DMS153 (cell line): ENCODE results near the gene BTBD16.
A peak's percentile ranks its signal among the peaks of the same experiment; 100 is the strongest.

ENCODE experiments used
- DNase-seq: peaks from one replicate; lab custom pipeline; 2025; lab: John Stamatoyannopoulos, UW

The BTBD16 gene

DNA sequence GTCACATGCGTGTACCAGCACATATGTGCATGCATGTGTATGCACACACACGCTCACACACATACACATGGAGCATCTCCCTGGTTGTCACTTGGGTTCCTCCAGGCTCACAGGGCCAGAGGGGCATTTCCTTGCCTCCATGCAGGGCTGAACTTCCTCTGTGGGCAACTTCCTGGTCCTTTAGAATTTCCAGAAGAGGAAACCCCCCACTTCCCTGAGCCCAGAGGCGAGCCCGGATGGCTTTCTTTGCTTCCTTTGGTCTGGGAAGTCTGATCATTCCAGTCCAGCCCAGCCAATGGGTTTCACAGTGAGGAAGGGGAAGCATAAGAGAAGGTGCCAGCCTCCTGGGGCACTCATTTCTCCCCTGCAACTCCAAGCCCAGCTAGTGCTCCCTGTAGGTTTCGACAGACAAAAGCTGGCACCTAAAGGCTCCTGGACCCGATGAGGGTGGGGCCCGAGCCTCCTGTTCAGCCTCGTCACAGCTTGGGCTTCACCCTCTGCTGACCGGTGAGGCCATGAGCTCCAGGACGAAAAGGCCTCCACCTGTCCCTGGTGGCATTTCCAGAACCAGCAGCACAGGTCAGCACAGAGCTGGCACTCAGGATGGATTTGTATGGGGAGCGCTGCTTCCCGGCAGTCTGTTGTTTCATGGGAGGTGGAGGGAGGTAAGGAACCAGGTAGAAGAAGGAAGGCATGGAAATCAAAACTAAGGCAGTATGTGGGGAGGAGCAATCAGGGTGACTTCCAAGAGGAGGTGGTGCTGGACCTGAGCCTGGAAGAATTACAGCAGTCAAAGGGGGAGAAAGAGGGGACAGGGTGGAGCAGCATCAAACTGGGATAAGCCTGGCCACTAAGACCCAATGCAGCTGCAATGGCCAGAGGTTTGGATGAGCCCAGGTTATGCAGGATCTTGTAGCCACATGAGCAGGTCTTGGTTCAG is 23.7 kb downstream of the BTBD16 start:
- no peak for DNase-seq

GRCh38 chr10:122295451-122295809 is 24.3 kb downstream of the BTBD16 start:
- no peak for DNase-seq

DNA sequence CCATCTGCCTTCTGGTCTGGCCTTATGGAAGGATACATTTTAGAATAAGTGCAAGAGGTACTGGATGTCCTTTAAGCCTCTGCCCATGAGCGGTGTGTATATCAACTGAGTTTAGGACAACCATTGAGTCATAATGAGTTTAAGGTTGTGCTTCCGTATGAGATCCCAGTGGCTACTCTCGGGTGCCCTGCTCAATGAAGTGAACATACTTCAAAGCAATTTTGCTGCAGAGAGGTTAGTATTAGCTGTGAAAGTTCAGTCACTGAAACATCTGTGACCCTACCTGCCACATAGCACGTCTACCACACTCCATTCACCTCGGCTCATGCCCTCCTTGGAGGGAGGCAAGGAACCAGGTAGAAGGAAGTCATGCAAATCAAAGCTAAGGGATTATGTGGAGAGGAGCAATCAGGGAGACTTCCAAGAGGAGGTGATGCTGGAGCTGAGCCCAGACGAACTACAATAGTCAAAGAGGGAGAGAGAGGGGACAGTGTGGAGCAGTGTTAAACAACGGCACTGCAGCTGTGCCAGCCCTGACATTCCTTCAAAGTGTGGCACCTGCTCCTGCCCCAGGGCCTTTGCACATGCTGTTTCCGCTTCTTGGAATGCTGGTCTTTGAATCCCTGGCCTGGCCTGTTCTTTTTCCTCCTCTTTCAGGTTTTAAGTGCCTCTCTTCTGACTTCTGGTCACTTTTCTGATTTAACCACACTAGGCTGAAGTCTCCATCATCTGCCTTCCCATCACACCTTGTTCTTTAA is 25.4 kb downstream of the BTBD16 start:
- DNase-seq: no peak

DNA sequence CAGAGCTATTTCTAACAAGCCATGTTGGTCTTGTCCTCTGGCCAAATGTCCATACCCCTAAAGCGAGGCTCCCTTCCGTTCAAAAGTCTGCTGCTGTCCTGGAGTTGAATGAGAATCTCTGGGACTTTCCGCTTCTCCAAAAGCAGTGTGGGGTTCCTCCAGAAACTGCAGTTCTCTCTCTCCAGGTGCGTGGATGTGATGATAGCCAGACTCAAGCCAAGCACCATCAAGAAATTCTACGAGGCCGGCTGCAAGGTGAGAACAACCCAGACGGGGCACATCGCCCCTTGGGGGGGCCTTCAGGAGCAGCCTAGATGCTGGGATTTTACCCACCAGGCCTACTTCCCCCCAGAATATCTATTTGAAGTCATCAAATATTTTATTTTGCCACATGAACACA is 26.5 kb downstream of the BTBD16 start:
- no peak for DNase-seq

- no peak for DNase-seq
These were observed 27.1 kb downstream of the BTBD16 start for GRCh38 chr10:122298206-122298597.

- peak; percentile 69 for DNase-seq
These were observed 27.7 kb downstream of the BTBD16 start for GRCh38 chr10:122298598-122299301.

DNA sequence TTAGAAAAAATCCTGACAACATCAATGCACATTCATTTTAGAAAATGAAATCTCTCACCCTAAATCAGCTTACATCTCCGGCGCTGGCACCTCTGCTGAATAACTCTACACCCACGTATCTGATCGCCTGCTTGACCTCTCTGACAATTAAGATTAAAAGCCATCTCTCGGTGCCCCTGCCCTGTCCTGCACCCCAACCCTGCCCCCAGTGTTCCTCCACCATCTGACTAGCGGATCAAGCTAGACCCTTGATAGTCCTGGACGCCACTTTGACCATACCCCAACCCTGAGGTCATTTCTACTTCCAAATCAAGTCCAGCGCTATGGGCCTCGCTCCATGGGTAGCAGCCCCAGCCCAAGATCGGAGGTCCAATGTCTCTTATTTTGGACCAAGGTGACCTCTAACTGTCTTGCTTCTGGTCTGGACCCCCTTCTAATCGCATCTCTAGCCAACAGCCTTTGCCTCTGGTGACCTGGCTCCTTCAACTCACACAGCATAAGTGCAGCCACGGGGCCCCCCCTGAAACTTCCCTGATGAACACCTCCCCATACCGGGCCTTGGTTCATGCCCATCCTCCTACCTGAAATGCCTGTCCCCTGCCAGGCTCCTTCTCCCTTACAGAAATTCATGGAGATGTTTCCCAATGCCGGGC is 28.5 kb downstream of the BTBD16 start:
- DNase-seq: no peak

DNA sequence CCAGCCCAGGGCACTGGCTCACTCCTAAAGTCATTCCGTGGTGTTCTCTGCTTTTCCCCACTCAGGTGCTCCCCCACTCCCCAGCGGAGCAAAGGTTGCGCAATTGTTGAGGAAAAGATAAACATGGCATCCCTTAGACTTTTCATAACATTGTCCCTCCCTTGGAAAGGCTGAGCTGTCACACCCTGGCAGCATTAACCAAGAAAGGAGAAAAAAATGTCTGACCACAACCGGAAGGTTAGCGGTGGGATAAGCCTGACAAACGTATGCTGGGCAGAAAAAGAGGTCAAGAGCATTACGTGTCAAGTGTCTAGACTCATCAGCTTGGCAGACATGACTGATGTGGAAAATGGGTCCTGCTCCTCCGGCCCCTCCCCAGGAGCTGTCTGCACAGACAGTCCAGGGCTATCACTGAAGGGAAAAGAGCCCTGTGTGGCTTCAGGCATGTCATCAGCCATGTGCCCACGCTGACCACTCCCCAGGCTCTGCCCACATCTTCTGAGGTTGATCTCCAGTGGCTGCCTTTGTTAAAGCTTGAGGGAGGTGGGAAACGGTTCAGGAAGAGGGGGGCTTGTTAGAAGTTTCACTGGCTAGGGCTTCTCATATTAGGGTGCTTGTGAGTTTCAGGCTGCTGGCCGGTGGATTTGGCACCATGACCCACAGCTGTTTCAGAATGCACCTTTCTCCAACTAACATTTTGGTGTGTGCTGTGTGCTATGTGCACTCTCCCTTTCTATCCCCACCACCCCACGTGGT is 30.1 kb downstream of the BTBD16 start:
- no peak for DNase-seq

GRCh38 chr10:122301811-122302115 is 30.7 kb downstream of the BTBD16 start:
- no peak for DNase-seq

DNA sequence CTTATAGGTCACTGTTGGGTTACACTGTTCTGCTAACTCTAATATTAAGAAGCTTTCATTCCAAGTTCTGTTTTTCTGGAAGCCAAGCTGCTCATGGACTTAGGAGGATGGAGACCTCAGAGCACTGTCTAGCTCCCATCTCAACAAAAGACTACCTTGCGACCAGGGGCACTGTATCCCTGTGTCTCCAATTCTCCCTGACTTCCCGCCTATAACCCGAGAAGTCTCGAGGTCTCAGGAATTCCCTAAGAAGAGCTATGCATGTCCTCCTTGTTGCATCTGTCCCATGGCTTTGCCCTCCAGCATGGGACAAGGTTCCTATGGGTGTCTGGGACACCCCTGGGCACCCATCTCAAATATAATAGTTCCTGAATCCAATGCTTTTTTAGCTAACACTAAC is 31.2 kb downstream of the BTBD16 start:
- no peak for DNase-seq

DNA sequence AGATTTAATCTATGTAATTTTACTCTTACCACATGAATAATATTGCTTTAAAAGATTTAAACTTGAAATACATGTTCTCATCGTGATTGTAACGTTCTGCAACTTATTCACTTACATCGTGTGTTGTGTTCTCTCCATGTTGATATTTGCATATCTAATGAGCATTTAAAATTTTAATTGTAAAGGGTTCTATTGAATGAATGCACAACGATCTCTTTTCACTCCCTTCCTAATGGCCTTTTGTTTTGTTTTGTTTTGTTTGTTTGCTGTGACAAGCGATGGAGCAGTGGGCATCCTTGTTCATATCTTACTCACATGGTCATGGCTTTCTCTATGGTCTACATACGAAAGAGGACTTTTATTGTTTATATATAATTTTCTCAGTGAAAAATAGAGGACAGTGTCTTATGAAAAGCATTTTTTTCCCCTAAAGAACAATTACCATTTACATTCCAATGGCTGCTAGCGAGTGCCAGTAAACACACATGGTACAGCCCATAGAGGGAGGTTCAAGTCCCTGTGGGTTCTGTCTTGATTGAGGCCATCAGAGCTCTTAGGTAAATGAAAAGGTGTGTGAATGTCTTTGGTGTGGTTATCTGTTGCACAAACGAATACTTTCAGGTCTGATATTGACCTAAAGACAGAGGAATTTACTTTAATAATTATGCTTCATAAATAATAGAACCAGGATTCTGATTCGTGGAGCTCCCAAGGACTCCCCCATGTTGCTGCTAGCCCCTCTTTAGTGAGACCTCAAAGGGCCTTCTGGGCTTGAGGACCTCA is 32.4 kb downstream of the BTBD16 start:
- no peak for DNase-seq

GRCh38 chr10:122304054-122304579 is 33.0 kb downstream of the BTBD16 start:
- no peak for DNase-seq

- DNase-seq: no peak
These were observed 35.2 kb downstream of the BTBD16 start for GRCh38 chr10:122306282-122306681.

GRCh38 chr10:122306744-122307143 is 35.6 kb downstream of the BTBD16 start:
- no peak for DNase-seq

GRCh38 chr10:122307669-122308416 is 36.7 kb downstream of the BTBD16 start:
- no peak for DNase-seq

DNA sequence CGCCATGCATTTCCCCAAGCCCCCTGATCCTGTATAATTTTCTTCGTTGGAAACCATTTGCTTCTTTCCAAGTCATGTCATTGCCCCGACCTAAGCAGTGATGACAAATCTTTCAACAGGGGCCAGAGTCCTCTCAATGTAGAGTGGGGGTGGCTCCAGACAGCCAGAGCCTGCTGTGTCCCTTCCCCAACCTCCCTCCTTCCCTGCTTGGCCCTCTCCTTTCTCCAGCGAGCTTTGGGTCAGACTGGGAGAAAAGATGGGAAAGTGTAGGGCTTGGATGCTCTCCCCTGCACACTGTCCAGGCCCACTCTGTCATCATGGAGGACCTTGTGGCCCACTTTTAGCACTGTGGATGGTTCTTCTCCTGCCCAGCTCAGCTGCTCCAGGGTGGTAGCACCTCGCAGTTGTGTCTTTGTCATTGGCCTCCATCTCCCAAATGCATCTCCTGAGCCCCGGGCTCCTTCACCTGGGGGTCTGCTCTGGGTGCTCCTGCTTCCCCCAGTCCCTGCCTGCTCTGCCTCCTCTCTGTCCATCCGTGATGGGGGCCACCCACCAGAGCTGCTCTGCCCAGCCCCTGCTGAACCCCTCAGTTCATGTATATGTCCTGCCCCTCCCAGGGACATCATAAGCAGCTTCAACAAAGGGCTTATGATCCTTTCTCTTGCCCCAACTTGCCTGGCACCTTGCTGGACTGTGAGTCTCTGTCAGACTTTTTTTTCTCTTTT is 37.5 kb downstream of the BTBD16 start:
- DNase-seq: no peak

DNA sequence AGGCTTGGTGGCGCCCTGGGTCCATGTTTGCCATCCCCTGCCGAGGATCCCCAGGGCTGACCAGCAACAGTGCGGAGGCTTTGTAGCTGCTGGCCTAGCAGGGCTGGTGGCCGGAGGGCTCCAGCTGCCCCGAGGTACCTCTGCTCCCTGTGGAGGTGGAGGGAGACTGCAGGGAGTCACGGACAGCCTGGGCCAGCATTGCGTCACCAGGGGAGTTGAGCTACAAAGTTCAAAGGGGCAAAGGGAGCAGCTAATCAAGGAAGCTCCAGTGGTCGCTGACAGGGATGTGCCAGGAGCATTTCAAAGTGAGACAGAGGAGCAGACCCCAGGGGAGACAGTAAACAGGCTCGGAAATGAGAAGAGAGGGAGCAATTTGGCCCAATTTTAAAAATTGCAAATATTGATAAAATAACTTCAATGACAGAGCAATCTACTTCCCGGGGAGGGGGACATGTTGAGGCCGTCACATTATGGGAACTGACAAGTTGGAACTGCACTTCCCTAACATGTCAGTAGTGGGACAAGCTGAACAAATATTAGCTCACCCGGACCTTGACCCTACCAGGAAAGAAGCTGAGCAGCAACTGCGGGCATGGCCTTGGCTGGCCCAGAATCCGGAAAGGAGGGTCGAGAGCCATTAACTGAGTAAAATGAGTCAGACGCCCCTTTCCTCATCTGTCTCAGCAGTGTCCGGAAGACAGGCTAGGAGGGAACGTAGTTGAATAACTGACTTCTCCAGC is 39.4 kb downstream of the BTBD16 start:
- DNase-seq: no peak

GRCh38 chr10:122311051-122311410 is 39.9 kb downstream of the BTBD16 start:
- DNase-seq: no peak
